SK-N-SH treated with all-trans-retinoic acid at 6 μM for 48 hours (cell line): ENCODE data around the gene UROD.

Source experiments
- ARNTL ChIP-seq: fragments of 450-650 bp; formaldehyde crosslinking; IDR thresholded peaks from 2 replicates; pipeline ENCODE4 v1.5.0; 2020; ENCODE audit warnings: low read depth, mild to moderate bottlenecking, moderate library complexity, borderline replicate concordance
- ISL1 ChIP-seq: fragments of 250-450 bp; sonication (Bioruptor Pico); IDR thresholded peaks from 2 replicates; pipeline ENCODE4 v2.1.2; 2022; ENCODE audit warnings: mild to moderate bottlenecking, moderate library complexity
- OSR1 ChIP-seq: fragments of 250-450 bp; sonication (Bioruptor Pico); IDR thresholded peaks from 2 replicates; pipeline ENCODE4 v1.8.0; 2022; ENCODE audit warnings: moderate library complexity, mild to moderate bottlenecking, inconsistent platforms
- TOX ChIP-seq: fragments of 250-450 bp; sonication (Bioruptor Pico); IDR thresholded peaks from 2 replicates; pipeline ENCODE4 v1.8.0; 2021; ENCODE audit warnings: mild to moderate bottlenecking, moderate library complexity, borderline replicate concordance
- ZC3H10 ChIP-seq: fragments of 250-450 bp; sonication (Bioruptor Pico); IDR thresholded peaks from 2 replicates; pipeline ENCODE4 v1.5.1; 2021; ENCODE audit warnings: mild to moderate bottlenecking, moderate library complexity
- ZNF565 ChIP-seq: fragments of 450-650 bp; formaldehyde crosslinking; conservative IDR thresholded peaks from 2 replicates; pipeline ENCODE4 v1.5.0; 2020; ENCODE audit warnings: low read depth, mild to moderate bottlenecking, moderate library complexity
- ZNF70 ChIP-seq: fragments of 450-650 bp; formaldehyde crosslinking; IDR thresholded peaks from 2 replicates; pipeline ENCODE4 v1.5.0; 2020; ENCODE audit warnings: mild to moderate bottlenecking, moderate library complexity

- TF ChIP-seq ZC3H10 (CRISPR knock-in tag) = no peak
- TF ChIP-seq ISL1 (CRISPR knock-in tag) = no peak
- TF ChIP-seq ZNF565 (CRISPR knock-in tag) = no peak
- no peak for TF ChIP-seq ARNTL (CRISPR knock-in tag)
- TF ChIP-seq TOX (CRISPR knock-in tag) = no peak
- TF ChIP-seq ZNF70 (CRISPR knock-in tag) = no peak
- no peak for TF ChIP-seq OSR1
Observed at GRCh38 chr1:44964396-44964795, 47.7 kb upstream of the UROD start.
